Panc1 (cell line): Measurements from ENCODE around the gene TLCD5.

Source experiments
- CTCF ChIP-seq: fragments of 450-650 bp; IDR thresholded peaks from 2 replicates; pipeline ENCODE4 v1.5.1; 2017; ENCODE audit warnings: mild to moderate bottlenecking
- POLR2AphosphoS5 ChIP-seq: IDR thresholded peaks from 2 replicates; pipeline ENCODE4 v1.6.1; 2012; ENCODE audit warnings: mild to moderate bottlenecking, low read depth, low read length, moderate library complexity
- REST ChIP-seq, 2 experiments: IDR thresholded peaks; 2 replicates each; pipeline ENCODE4 v1.6.1; 2011 to 2012; ENCODE audit warnings: low read depth in 2 of 2, control low read depth in 1 of 2, low read length in 1 of 2, mild to moderate bottlenecking in 1 of 2, moderate library complexity in 1 of 2; ENCODE audit not compliant: insufficient read depth in 1 of 2
- SIN3A ChIP-seq: IDR thresholded peaks from 2 replicates; pipeline ENCODE4 v1.6.1; 2012; ENCODE audit warnings: low read depth, mild to moderate bottlenecking, low read length, moderate library complexity, borderline replicate concordance; ENCODE audit not compliant: insufficient read depth

DNA sequence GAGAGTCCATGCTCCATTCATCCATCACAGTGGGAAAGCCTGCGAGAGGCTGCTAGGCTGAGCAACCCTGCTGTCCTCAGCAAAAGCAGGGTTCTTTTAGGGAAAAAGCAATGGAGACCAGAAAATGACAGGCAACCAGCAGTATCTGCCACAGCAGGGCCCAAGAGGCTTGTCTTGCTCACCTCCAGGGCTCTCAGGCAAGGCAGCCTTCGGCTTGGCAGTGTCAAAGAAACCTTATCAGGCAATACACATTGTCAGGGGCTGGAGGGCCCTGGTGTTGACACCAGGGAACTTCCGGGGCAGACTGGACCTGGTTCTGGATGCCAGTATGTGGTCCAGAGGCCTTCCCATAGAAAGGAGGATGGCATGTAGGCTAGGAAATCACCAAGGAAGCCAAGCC lies 10.2 kb upstream of the TLCD5 start:
- TF ChIP-seq CTCF (no peak), REST (IDR thresholded peaks at IDR 0.05; ENCODE audit: insufficient read depth in 1 of 2, low read depth in 2 of 2, low read length in 1 of 2) (no peak), SIN3A (no peak), POLR2AphosphoS5 (no peak)
